Renal pelvis (tissue), 4 donors: ENCODE data around the gene TMED9. TPM values are rescaled to one million over a fixed set of nuclear protein-coding genes. Genes with fewer than 3 reads are reported as not detected.
A peak's percentile ranks its signal among the peaks of the same experiment; 100 is the strongest.
"Not testable (repeated sequence)": the region's sequence is repeated elsewhere in the genome, so short reads cannot be mapped to it uniquely, and the experiment has no call there.

Experiments
- DNase-seq: peaks from one replicate; pipeline ENCODE4 v3.0.0-alpha.2; 2013
- polyA plus RNA-seq, 3 donors: library from polyadenylated mRNA; unstranded; fragments of 120-200 nt; gene quantifications; one replicate each; pipeline ENCODE4 v1.2.1, GENCODE V29; 2013; ENCODE audit not compliant: insufficient read length in 3 of 3

TMED9 gene
- polyA plus RNA-seq, 3 donors, result 164 to 180 (median 166) TPM

GRCh38 chr5:177603631-177604030, 11.6 kb downstream of the TMED9 start:
- DNase-seq, result no peak

- DNase-seq, result no peak
Measured at GRCh38 chr5:177604116-177604521, 12.1 kb downstream of the TMED9 start.

- DNase-seq, result no peak
Measured at GRCh38 chr5:177604656-177605055, 12.7 kb downstream of the TMED9 start.

GRCh38 chr5:177605078-177605477, 13.1 kb downstream of the TMED9 start:
- no peak for DNase-seq

GRCh38 chr5:177605667-177606066, 13.7 kb downstream of the TMED9 start:
- DNase-seq, result no peak

- DNase-seq, result no peak
Measured at GRCh38 chr5:177606071-177607051, 14.4 kb downstream of the TMED9 start.

- no peak for DNase-seq
Measured at GRCh38 chr5:177607115-177607451, 15.1 kb downstream of the TMED9 start.

GRCh38 chr5:177607452-177608192, 15.6 kb downstream of the TMED9 start:
- peak; percentile 85 for DNase-seq

- no peak for DNase-seq
Measured at GRCh38 chr5:177608243-177609075, 16.5 kb downstream of the TMED9 start.

GRCh38 chr5:177609076-177610059, 17.4 kb downstream of the TMED9 start:
- DNase-seq, result no peak

- DNase-seq, result no peak
Measured at GRCh38 chr5:177610131-177610769, 18.2 kb downstream of the TMED9 start.

GRCh38 chr5:177610770-177611445, 18.9 kb downstream of the TMED9 start:
- DNase-seq, result no peak

- no peak for DNase-seq
Measured at GRCh38 chr5:177611446-177612214, 19.6 kb downstream of the TMED9 start.

- no peak for DNase-seq
Measured at GRCh38 chr5:177612215-177612673, 20.2 kb downstream of the TMED9 start.

GRCh38 chr5:177620560-177620959, 28.6 kb downstream of the TMED9 start:
- DNase-seq, result no peak

- not testable (repeated sequence) for DNase-seq
Measured at GRCh38 chr5:177624172-177624571, 32.2 kb downstream of the TMED9 start.

GRCh38 chr5:177630186-177630585, 38.2 kb downstream of the TMED9 start:
- DNase-seq, result not testable (repeated sequence)

GRCh38 chr5:177634912-177635311, 42.9 kb downstream of the TMED9 start:
- not testable (repeated sequence) for DNase-seq

GRCh38 chr5:177645462-177645861, 53.5 kb downstream of the TMED9 start:
- DNase-seq, result not testable (repeated sequence)
